HepG2 (cell line): ENCODE measurements around the gene MATR3. TPM values are rescaled to one million over a fixed set of nuclear protein-coding genes. Genes with fewer than 3 reads are reported as not detected.

Experiments used
- ATF1 ChIP-seq: IDR thresholded peaks from 2 replicates; pipeline ENCODE4 v1.6.1; 2016; ENCODE audit warnings: mild to moderate bottlenecking, control low read depth
- ATF3 ChIP-seq: sonication (generic); formaldehyde crosslinking; IDR thresholded peaks from 2 replicates; pipeline ENCODE4 v1.4.0; 2020; ENCODE audit warnings: missing genetic modification reagents
- BRCA1 ChIP-seq: sonication (generic); formaldehyde crosslinking; IDR thresholded peaks from 2 replicates; pipeline ENCODE4 v1.4.0; 2020; ENCODE audit warnings: missing genetic modification reagents
- FOXK2 ChIP-seq: fragments of 450-650 bp; IDR thresholded peaks from 2 replicates; pipeline ENCODE4 v1.6.1; 2016
- GMEB1 ChIP-seq: sonication (generic); formaldehyde crosslinking; IDR thresholded peaks from 2 replicates; pipeline ENCODE4 v1.5.1; 2020; ENCODE audit warnings: missing genetic modification reagents, mild to moderate bottlenecking, borderline replicate concordance
- KDM4B ChIP-seq: sonication (generic); formaldehyde crosslinking; IDR thresholded peaks from 2 replicates; pipeline ENCODE4 v1.4.0; 2020; ENCODE audit warnings: missing genetic modification reagents
- NFIC ChIP-seq: IDR thresholded peaks from 2 replicates; pipeline ENCODE4 v1.6.1; 2012; ENCODE audit warnings: mild to moderate bottlenecking, low read length, inconsistent platforms
- NRL ChIP-seq: sonication (generic); formaldehyde crosslinking; IDR thresholded peaks from 2 replicates; pipeline ENCODE4 v1.5.0; 2020; ENCODE audit warnings: missing genetic modification reagents, mild to moderate bottlenecking, moderate library complexity, borderline replicate concordance
- SNAPC5 ChIP-seq: sonication (generic); formaldehyde crosslinking; IDR thresholded peaks from 2 replicates; pipeline ENCODE4 v1.8.1; 2023; ENCODE audit warnings: mild to moderate bottlenecking, missing genetic modification reagents, borderline replicate concordance
- SP140L ChIP-seq: sonication (generic); formaldehyde crosslinking; IDR thresholded peaks from 2 replicates; pipeline ENCODE4 v1.4.0; 2020; ENCODE audit warnings: missing genetic modification reagents, borderline replicate concordance
- TARDBP ChIP-seq: sonication (generic); formaldehyde crosslinking; IDR thresholded peaks from 2 replicates; pipeline ENCODE4 v1.8.0; 2022; ENCODE audit warnings: mild to moderate bottlenecking, missing genetic modification reagents
- TCF7L2 ChIP-seq: IDR thresholded peaks from 2 replicates; pipeline ENCODE4 v1.6.1; 2011; ENCODE audit warnings: mild to moderate bottlenecking, low read depth, low read length, moderate library complexity
- THYN1 ChIP-seq: sonication (generic); formaldehyde crosslinking; IDR thresholded peaks from 2 replicates; pipeline ENCODE4 v1.8.1; 2023; ENCODE audit warnings: low read depth, mild to moderate bottlenecking, moderate library complexity, missing genetic modification reagents, borderline replicate concordance
- ZBTB34 ChIP-seq: sonication (generic); formaldehyde crosslinking; IDR thresholded peaks from 2 replicates; pipeline ENCODE4 v1.8.0; 2022; ENCODE audit warnings: mild to moderate bottlenecking, missing genetic modification reagents
- ZC3H4 ChIP-seq: sonication (generic); formaldehyde crosslinking; IDR thresholded peaks from 2 replicates; pipeline ENCODE4 v1.4.0; 2020; ENCODE audit warnings: missing genetic modification reagents, borderline replicate concordance
- ZEB1 ChIP-seq: IDR thresholded peaks from 2 replicates; pipeline ENCODE4 v1.6.1; 2012; ENCODE audit warnings: mild to moderate bottlenecking, low read depth, inconsistent platforms; ENCODE audit not compliant: insufficient replicate concordance
- ZNF17 ChIP-seq: sonication (generic); formaldehyde crosslinking; IDR thresholded peaks from 2 replicates; pipeline ENCODE4 v1.5.0; 2020; ENCODE audit warnings: mild to moderate bottlenecking, missing genetic modification reagents
- ZNF263 ChIP-seq: sonication (generic); formaldehyde crosslinking; IDR thresholded peaks from 2 replicates; pipeline ENCODE4 v1.4.0; 2020; ENCODE audit warnings: missing genetic modification reagents
- ZNF362 ChIP-seq: sonication (generic); formaldehyde crosslinking; IDR thresholded peaks from 2 replicates; pipeline ENCODE4 v1.4.0; 2020; ENCODE audit warnings: missing genetic modification reagents, mild to moderate bottlenecking, borderline replicate concordance
- ZNF441 ChIP-seq: sonication (generic); formaldehyde crosslinking; IDR thresholded peaks from 2 replicates; pipeline ENCODE4 v1.7.0; 2021; ENCODE audit warnings: missing genetic modification reagents, borderline replicate concordance
- ZNF446 ChIP-seq: sonication (generic); formaldehyde crosslinking; IDR thresholded peaks from 2 replicates; pipeline ENCODE4 v1.5.0; 2020; ENCODE audit warnings: mild to moderate bottlenecking, missing genetic modification reagents
- ZNF546 ChIP-seq: sonication (generic); formaldehyde crosslinking; conservative IDR thresholded peaks from 2 replicates; pipeline ENCODE4 v1.8.1; 2023; ENCODE audit warnings: mild to moderate bottlenecking, missing genetic modification reagents
- ZSCAN9 ChIP-seq: IDR thresholded peaks from 2 replicates; pipeline ENCODE4 v1.6.1; 2016; ENCODE audit warnings: borderline replicate concordance
- polyA plus RNA-seq, 8 experiments: library from polyadenylated mRNA; depleted of rRNA in 3 of 8; stranded (reverse) in 7 of 8; unstranded in 1 of 8; fragments of >200 nt; fragmentation: Illumina TruSeq in 4 of 8; extraction: Trizol in 4 of 8; gene quantifications; 2 replicates each; pipeline versions ENCODE4 v1.2.1 to v1.2.3, GENCODE V29; 2011 to 2016; ENCODE audit warnings: low read depth in 4 of 8, missing spikeins in 1 of 8, mixed read lengths in 1 of 8; ENCODE audit not compliant: insufficient read depth in 1 of 8
- total RNA-seq, 5 experiments: library from RNA; depleted of rRNA; stranded (reverse); fragments of >200 nt; fragmentation: Illumina TruSeq; extraction: Trizol; gene quantifications; 2 replicates each; pipeline ENCODE4 v1.2.3, GENCODE V29; 2016; ENCODE audit warnings: low read depth in 1 of 5

The MATR3 gene
- total and polyA plus RNA-seq, 2 of the 13 experiments (the other 11 are each of a cell fraction or from before 2014, with no cell fraction given): 94.2 to 341 TPM

- TF ChIP-seq ZNF263 (CRISPR knock-in tag): peak; percentile 60; the same call in 1 of the 2 replicates
- no peak for TF ChIP-seq ZEB1
- no peak for TF ChIP-seq TCF7L2
- no peak for TF ChIP-seq ZNF446 (CRISPR knock-in tag)
- peak; percentile 98 for TF ChIP-seq ZNF362
- TF ChIP-seq KDM4B (CRISPR knock-in tag): no peak; the same call in 1 of the 2 replicates
- TF ChIP-seq ATF3: no peak
- TF ChIP-seq THYN1: no peak
- TF ChIP-seq SP140L (CRISPR knock-in tag): no peak
- peak; percentile 29; the same call in 1 of the 2 replicates for TF ChIP-seq ZNF441 (CRISPR knock-in tag)
- TF ChIP-seq SNAPC5: no peak
- TF ChIP-seq ZBTB34 (CRISPR knock-in tag): 0 out of 2 replicates have a peak, but pooled peaks have one; percentile 31
- TF ChIP-seq GMEB1: no peak
- TF ChIP-seq ZNF546 (CRISPR knock-in tag): 0 out of 2 replicates have a peak, but pooled peaks have one; percentile 23
- TF ChIP-seq FOXK2: no peak
- TF ChIP-seq ZNF17: 0 out of 2 replicates have a peak, but pooled peaks have one; percentile 36
- TF ChIP-seq ZC3H4 (CRISPR knock-in tag): no peak
- peak; percentile 71; the same call in 1 of the 2 replicates for TF ChIP-seq ZSCAN9 (CRISPR knock-in tag)
- no peak for TF ChIP-seq BRCA1 (CRISPR knock-in tag)
- TF ChIP-seq TARDBP (CRISPR knock-in tag): peak; percentile 58; the same call in 1 of the 2 replicates
- TF ChIP-seq ATF1 (CRISPR knock-in tag): no peak
- TF ChIP-seq NRL (CRISPR knock-in tag): peak; percentile 16
- no peak for TF ChIP-seq NFIC
Observed at GRCh38 chr5:139273572-139274289, 19.8 kb upstream of the MATR3 start (continued).
